Cerebellar nuclear complex (tissue), 1 donor: ENCODE data around the gene CBS.
"Not testable (repeated sequence)": the region's sequence is repeated elsewhere in the genome, so short reads cannot be mapped to it uniquely, and the experiment has no call there.

Experiments used
- DNase-seq, 2 experiments: peaks; one replicate each; lab custom pipeline; 2025; lab: John Stamatoyannopoulos, UW

The CBS gene

GRCh38 chr21:43068065-43068464 lies 7.6 kb downstream of the CBS start:
- DNase-seq: not testable (repeated sequence)

- not testable (repeated sequence) for DNase-seq
Observed at GRCh38 chr21:43066690-43067089, 8.9 kb downstream of the CBS start.

DNA sequence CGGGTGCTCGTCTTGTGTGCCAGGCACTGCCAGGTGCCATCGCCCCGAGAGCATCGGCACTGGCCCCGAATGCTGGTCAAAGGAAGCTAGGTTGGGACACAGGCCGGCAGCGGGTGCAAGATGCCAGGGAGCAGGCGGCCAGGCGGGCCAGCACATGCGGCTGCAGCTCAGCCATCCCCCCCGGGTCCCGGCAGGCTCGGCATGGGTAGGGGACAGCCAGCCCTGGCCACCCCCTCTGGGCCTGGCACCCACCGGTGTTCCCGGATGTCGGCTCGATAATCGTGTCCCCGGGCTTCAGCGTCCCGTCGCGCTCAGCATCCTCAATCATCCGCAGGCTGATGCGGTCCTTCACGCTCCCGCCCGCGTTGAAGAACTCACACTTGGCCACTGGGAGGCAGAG lies 9.6 kb downstream of the CBS start:
- not testable (repeated sequence) for DNase-seq

GRCh38 chr21:43064265-43064917 lies 11.2 kb downstream of the CBS start:
- DNase-seq: not testable (repeated sequence)

DNA sequence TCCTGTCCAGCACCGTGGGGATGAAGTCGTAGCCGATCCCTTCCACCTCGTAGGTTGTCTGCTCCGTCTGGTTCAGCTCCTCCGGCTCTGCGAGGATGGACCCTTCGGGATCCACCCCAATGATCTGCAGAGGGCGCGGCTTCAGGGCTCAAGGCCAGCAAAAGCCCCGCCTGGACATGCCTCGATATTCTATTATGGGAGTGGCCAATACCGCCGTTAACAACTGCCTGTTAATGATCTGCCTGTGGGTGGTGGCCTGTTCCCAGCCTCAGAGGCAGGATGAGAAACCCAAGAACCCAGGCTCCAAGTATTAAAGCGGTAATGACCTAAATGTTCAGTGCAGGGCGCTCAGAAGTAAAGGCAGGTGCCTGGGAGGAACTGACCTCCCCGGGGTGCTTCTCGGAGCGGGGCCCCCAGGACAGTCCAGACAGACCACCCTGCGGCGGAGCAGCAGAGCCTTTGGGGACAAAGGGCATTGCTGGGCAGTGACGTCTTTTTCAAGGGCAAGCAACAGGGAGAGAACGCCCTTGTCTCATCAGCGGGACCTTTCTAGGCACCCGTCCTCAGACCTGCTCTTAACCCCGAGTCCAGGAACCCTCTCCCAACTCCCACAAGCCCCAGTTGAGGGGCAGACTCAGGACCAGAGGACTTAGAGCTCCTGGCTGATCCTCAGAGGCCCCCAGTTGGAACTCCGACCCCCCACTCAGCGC lies 12.5 kb downstream of the CBS start:
- not testable (repeated sequence) for DNase-seq

GRCh38 chr21:43053112-43053511 lies 22.5 kb downstream of the CBS start:
- DNase-seq: not testable (repeated sequence)

DNA sequence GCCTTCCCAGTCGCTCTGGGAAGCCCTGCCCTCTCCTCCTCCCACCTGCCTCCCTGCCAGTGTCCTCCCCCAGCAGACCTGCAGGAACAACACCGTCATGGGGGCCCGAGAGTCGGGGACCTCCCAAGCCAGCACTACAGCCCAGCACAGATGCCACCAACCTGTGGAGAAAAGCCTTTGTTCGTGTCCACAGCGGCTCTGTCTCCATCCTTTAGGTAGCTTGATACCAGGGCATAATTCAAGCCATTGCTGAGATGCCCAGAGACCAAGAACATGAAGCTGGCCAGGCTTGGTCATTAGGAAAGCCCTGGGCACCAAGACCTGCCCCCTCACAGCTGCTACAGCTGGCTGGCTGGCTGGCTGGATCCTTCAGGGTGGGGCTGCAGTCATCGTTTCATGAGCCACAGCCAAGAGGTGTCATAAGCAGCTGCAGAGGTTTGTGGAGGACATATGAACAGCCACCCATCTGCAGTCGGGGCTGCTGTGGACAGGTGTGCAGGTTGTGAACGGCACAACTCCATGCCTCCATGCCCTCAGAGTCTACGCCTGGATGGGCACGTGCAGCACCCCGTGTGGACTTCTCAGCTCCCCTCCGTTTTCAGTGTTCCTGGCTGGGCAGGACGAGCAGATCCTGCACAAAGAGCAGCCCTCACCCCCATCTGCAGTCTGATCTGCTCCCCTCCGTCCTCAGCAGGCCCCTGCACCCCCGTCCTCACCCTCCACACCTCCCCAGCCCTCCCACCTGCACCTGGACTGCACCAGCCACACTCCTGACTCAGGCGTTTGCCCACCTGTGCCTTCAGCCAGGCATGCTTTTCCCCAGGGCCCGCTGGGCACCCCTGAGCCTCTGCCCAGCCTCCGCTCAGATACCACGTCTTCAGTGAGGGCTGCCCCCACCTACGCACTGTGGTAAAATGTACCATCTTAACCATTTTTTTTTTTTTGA lies 29.5 kb downstream of the CBS start:
- DNase-seq: not testable (repeated sequence)

DNA sequence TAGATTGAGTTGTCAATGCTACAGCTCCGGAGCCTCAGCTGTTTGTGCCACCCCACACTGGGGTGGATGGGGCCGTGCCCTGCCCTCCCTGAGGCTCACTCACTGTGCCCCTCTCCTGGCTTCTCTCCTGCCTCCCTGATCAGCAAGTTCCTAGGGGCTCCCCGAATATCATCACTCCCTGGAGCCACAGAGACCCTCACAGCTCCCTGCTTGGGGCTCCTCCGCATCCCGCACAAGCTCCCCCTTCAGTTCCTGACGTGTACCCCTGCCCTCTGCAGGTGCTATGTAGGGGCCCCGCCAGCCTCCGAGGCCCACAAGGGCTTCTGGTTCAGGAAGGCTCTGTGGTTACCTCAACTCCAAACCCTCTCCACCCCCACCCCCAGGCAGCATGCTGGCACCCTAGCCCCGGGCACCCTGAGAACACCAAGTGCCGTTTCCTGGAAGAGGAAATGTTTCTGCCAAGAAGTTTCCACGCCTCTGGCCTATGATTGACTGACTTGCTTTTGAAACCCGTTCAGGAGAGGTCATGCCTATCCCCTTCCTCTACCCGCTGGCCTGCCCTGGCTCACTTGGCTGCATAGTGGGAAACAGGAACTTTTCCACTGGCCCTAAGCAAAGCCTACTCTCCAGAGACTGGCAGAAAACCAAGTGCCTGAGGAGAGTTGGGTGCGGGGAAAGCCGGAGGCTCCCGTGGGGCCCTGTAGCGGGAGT lies 30.3 kb downstream of the CBS start:
- not testable (repeated sequence) for DNase-seq

DNA sequence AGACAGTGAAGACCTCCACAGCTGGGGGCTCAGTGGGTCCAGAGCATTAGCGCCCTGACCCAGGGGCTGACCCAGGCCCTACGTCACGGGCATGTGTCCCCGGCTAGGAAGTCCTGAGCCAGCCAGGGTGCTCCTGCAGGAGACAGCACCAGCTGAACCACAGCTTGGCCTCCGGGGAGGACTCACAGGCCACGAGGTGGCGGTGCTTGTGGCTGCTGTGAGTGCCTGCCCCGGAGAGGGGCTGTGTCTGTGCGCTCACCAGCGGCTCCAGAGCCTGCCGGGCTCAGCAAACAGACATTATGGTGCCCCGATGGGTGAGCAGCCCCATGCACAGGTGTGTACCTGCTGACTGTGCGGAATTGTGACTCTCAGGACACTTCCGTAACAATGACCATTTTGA lies 31.1 kb downstream of the CBS start:
- DNase-seq: not testable (repeated sequence)

DNA sequence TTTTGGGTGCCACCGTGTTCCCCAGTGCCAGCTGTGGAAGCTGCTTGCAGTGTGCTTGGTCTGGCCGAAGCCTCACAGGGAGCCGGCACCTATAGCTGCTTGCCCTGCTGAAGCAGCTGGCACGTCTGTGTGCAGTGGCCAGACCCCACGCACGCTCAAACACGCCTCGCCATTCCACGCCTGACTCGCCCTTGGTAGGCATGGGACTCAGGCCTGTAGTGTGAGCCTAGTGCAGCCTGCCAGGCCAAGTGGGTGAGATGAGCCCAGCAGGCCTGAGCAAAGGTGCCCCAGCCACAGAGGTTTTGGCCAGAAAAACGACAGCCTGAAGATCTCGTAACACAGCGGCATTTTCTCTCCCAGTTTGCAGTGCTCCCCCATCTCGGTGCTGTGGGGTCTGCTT lies 32.3 kb downstream of the CBS start:
- DNase-seq: not testable (repeated sequence)

DNA sequence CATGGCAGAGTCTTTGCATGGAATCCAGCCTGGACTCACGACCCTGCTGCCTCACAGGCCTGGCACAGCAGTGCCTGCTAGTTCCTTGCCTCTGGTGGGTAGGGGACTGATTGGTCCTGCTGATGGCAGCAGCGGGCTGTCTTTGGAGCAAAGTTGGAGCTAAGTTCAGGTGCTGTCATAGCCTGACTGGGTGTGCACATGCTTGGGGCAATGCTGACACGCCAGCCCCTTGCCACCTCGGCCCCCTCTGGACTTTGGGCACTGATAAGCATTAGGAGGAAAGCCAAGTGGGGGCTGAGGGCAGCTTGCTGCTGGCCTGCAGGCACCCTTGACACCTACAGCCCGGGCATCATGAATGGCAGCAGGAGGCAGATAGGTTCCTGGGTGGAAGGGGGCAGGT lies 33.5 kb downstream of the CBS start:
- not testable (repeated sequence) for DNase-seq

GRCh38 chr21:43038659-43039044 lies 37.0 kb downstream of the CBS start:
- DNase-seq: not testable (repeated sequence)

GRCh38 chr21:43037918-43038658 lies 37.5 kb downstream of the CBS start:
- not testable (repeated sequence) for DNase-seq

GRCh38 chr21:43036889-43037288 lies 38.7 kb downstream of the CBS start:
- not testable (repeated sequence) for DNase-seq

GRCh38 chr21:43034826-43035225 lies 40.8 kb downstream of the CBS start:
- no peak for DNase-seq

GRCh38 chr21:43034101-43034500 lies 41.5 kb downstream of the CBS start:
- no peak for DNase-seq

- no peak for DNase-seq
Observed at GRCh38 chr21:43031121-43031619, 44.5 kb downstream of the CBS start.

GRCh38 chr21:43029785-43030184 lies 45.9 kb downstream of the CBS start:
- DNase-seq: no peak

DNA sequence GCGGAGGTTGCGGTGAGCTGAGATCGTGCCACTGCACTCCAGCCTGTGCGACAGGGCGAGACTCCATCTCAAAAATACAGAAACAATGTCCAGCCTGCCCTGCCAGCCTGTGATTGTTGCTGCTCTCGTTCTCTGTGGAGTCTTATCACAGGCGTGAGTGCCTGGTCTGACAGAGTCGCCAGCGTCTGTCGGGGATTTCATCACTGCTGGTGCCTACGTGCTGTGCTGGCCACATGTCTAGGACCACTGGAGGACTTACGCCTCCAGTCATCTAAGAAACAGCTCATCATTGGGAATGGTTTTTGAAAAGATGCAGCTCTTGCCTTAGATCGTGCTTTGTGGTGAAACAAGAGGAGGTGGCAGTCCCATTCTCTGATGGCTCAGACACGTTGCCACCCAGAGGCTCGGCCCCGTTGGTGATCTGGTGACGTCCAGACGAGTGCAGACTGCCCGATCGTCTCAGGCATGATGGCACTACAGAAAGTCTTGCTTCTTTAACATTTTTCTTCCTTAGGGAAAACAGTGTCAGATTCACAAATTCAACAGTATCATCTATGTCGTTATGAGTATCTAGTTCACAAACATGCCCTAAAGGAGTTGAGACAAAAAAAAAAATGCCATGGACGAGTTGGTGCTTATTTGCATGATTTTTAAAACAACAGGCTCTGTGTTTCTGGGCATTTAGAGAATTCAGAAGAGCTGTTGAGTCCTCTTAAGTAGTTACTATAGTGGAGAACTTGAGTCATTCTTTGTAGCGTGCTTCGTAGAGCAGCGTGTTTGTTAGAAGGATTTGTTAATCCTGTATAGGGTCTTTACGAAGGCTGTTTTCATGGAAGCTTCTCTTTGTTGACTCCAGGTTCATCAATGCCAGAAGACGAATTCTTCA lies 47.5 kb downstream of the CBS start:
- DNase-seq: no peak

DNA sequence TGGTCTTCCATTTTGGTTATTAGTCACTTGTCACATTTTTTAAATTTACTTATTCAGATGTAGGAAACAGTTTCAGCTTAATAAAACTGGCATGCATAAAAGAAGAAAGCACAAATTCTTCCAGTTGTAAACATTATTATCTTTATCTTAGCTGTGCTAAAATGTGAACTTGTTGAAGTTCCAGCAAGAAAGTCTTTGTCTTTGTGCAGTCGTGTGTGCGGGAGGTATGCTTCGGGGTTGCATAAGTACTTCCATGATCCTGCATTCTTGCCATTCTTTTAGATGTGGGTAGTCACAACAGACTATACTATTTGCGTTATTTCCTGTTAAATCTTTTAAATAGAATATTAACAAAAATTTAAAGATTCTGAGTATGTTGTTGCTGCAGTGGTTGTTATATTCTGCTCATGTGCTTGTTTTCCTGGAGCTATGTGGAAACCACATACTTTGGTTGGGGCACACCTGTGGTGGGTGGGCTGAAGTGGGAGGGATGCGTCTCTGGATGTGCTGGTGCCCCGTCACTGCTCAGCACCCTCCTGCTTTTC lies 49.9 kb downstream of the CBS start:
- DNase-seq: no peak
